Measurements from ENCODE around the gene UBE2E2. TPM values are rescaled to one million over a fixed set of nuclear protein-coding genes. Genes with fewer than 3 reads are reported as not detected.

UBE2E2 gene
- total and polyA plus RNA-seq, 3 experiments from 2014 or later = 0.86 to 8.0 (median 0.92) TPM

GRCh38 chr3:23259515-23259914 lies 56.4 kb downstream of the UBE2E2 start:
- H3K27ac Mint-ChIP-seq = no peak overlapping the region
- H3K27me3 Mint-ChIP-seq = no peaks in the 10 kb centered on the region
- H3K9me3 ChIP-seq (ENCODE audit: low read length) = no peaks in the 10 kb centered on the region
- POLR2A ChIA-PET = no interaction called here
- H3K36me3 ChIP-seq (ENCODE audit: insufficient read depth, low read length) = no peaks in the 10 kb centered on the region
- H3K4me3 ChIP-seq (ENCODE audit: low read length) = no peak overlapping the region
- H3K4me3 Mint-ChIP-seq = no peak overlapping the region
- H3K4me1 Mint-ChIP-seq = no peaks in the 10 kb centered on the region
- H3K36me3 Mint-ChIP-seq = no peaks in the 10 kb centered on the region
- no peaks in the 10 kb centered on the region for H3K27me3 ChIP-seq (ENCODE audit: insufficient read depth, low read length, poor library complexity, severe bottlenecking)
- no peak overlapping the region for H3K27ac ChIP-seq (ENCODE audit: low read depth, low read length)
- DNase-seq = no peak
- CTCF ChIA-PET = no interaction called here
- H3K4me1 ChIP-seq (ENCODE audit: insufficient read depth, low read length) = no peaks in the 10 kb centered on the region
- peaks cover 0 to 6% (median 0%) of the 10 kb centered on the region in 5 donors for H3K9me3 Mint-ChIP-seq

- peaks cover 0 to 1% of the 10 kb centered on the region in 2 donors for H3K27me3 Mint-ChIP-seq
- POLR2A ChIA-PET = no interaction called here
- H3K27ac Mint-ChIP-seq = no peak overlapping the region
- no peaks in the 10 kb centered on the region for H3K4me1 Mint-ChIP-seq
- Histone ChIP-seq H3K4me3 (ENCODE audit: low read length) (no peak overlapping the region), H3K27me3 (ENCODE audit: insufficient read depth, low read length, poor library complexity, severe bottlenecking) (no peaks in the 10 kb centered on the region), H3K36me3 (ENCODE audit: insufficient read depth, low read length) (no peaks in the 10 kb centered on the region), H3K9me3 (ENCODE audit: low read length) (no peaks in the 10 kb centered on the region), H3K27ac (ENCODE audit: low read depth, low read length) (no peak overlapping the region), H3K4me1 (ENCODE audit: insufficient read depth, low read length) (no peaks in the 10 kb centered on the region)
- CTCF ChIA-PET = no interaction called here
- no peak for DNase-seq
- H3K36me3 Mint-ChIP-seq = no peaks in the 10 kb centered on the region
- H3K4me3 Mint-ChIP-seq = no peak overlapping the region
- H3K9me3 Mint-ChIP-seq = peaks cover 0 to 9% (median 2%) of the 10 kb centered on the region in 5 donors
Observed at GRCh38 chr3:23262766-23263165, 59.6 kb downstream of the UBE2E2 start.

- ChIA-PET CTCF (no interaction called here), POLR2A (no interaction called here)
- Mint-ChIP-seq H3K27ac (no peak overlapping the region), H3K36me3 (no peaks in the 10 kb centered on the region), H3K4me3 (no peak overlapping the region), H3K4me1 (no peaks in the 10 kb centered on the region), H3K9me3 (peaks cover 0 to 6% (median 2%) of the 10 kb centered on the region in 5 donors), H3K27me3 (peaks cover 0 to 1% of the 10 kb centered on the region in 2 donors)
- Histone ChIP-seq H3K27ac (ENCODE audit: low read depth, low read length) (no peak overlapping the region), H3K4me1 (ENCODE audit: insufficient read depth, low read length) (no peaks in the 10 kb centered on the region), H3K27me3 (ENCODE audit: insufficient read depth, low read length, poor library complexity, severe bottlenecking) (no peaks in the 10 kb centered on the region), H3K36me3 (ENCODE audit: insufficient read depth, low read length) (no peaks in the 10 kb centered on the region), H3K9me3 (ENCODE audit: low read length) (no peaks in the 10 kb centered on the region), H3K4me3 (ENCODE audit: low read length) (no peak overlapping the region)
- DNase-seq = no peak
Observed at GRCh38 chr3:23263796-23264195, 60.7 kb downstream of the UBE2E2 start.

- no peak overlapping the region for H3K27ac ChIP-seq (ENCODE audit: low read depth, low read length)
- H3K4me1 ChIP-seq (ENCODE audit: insufficient read depth, low read length) = no peaks in the 10 kb centered on the region
- H3K4me1 Mint-ChIP-seq = no peaks in the 10 kb centered on the region
- no peaks in the 10 kb centered on the region for H3K36me3 ChIP-seq (ENCODE audit: insufficient read depth, low read length)
- H3K27me3 Mint-ChIP-seq = peaks cover 0 to 1% of the 10 kb centered on the region in 2 donors
- ChIA-PET CTCF (no interaction called here), POLR2A (no interaction called here)
- no peak overlapping the region for H3K4me3 Mint-ChIP-seq
- no peaks in the 10 kb centered on the region for H3K36me3 Mint-ChIP-seq
- DNase-seq = no peak
- no peaks in the 10 kb centered on the region for H3K9me3 ChIP-seq (ENCODE audit: low read length)
- H3K27me3 ChIP-seq (ENCODE audit: insufficient read depth, low read length, poor library complexity, severe bottlenecking) = no peaks in the 10 kb centered on the region
- H3K27ac Mint-ChIP-seq = no peak overlapping the region
- no peak overlapping the region for H3K4me3 ChIP-seq (ENCODE audit: low read length)
- H3K9me3 Mint-ChIP-seq = peaks cover 0 to 6% (median 2%) of the 10 kb centered on the region in 5 donors
Observed at GRCh38 chr3:23264413-23264812, 61.3 kb downstream of the UBE2E2 start.

- Histone ChIP-seq H3K27ac (ENCODE audit: low read depth, low read length) (no peak overlapping the region), H3K36me3 (ENCODE audit: insufficient read depth, low read length) (no peaks in the 10 kb centered on the region), H3K9me3 (ENCODE audit: low read length) (no peaks in the 10 kb centered on the region), H3K27me3 (ENCODE audit: insufficient read depth, low read length, poor library complexity, severe bottlenecking) (no peaks in the 10 kb centered on the region), H3K4me3 (ENCODE audit: low read length) (peak overlapping the region; percentile 21), H3K4me1 (ENCODE audit: insufficient read depth, low read length) (no peaks in the 10 kb centered on the region)
- Mint-ChIP-seq H3K4me1 (no peaks in the 10 kb centered on the region), H3K36me3 (peaks cover 0 to 1% (median 0%) of the 10 kb centered on the region in 3 donors), H3K4me3 (no peak overlapping the region), H3K9me3 (peaks cover 0 to 2% (median 0%) of the 10 kb centered on the region in 5 donors), H3K27ac (no peak overlapping the region), H3K27me3 (peaks cover 0 to 1% of the 10 kb centered on the region in 2 donors)
- no peak for DNase-seq
- POLR2A ChIA-PET = no interaction called here
- CTCF ChIA-PET = no interaction called here
Observed at GRCh38 chr3:23270423-23270822, 67.3 kb downstream of the UBE2E2 start.

GRCh38 chr3:23271876-23272741 lies 69.0 kb downstream of the UBE2E2 start:
- Mint-ChIP-seq H3K9me3 (peaks cover 0 to 2% (median 0%) of the 10 kb centered on the region in 5 donors), H3K4me1 (no peaks in the 10 kb centered on the region), H3K36me3 (peaks cover 0 to 1% (median 0%) of the 10 kb centered on the region in 3 donors), H3K27me3 (no peaks in the 10 kb centered on the region), H3K27ac (no peak overlapping the region), H3K4me3 (no peak overlapping the region)
- no peaks in the 10 kb centered on the region for H3K27me3 ChIP-seq (ENCODE audit: insufficient read depth, low read length, poor library complexity, severe bottlenecking)
- no peaks in the 10 kb centered on the region for H3K4me1 ChIP-seq (ENCODE audit: insufficient read depth, low read length)
- H3K36me3 ChIP-seq (ENCODE audit: insufficient read depth, low read length) = no peaks in the 10 kb centered on the region
- POLR2A ChIA-PET = no interaction called here
- CTCF ChIA-PET = no interaction called here
- no peak for DNase-seq
- H3K9me3 ChIP-seq (ENCODE audit: low read length) = no peaks in the 10 kb centered on the region
- H3K27ac ChIP-seq (ENCODE audit: low read depth, low read length) = no peak overlapping the region
- H3K4me3 ChIP-seq (ENCODE audit: low read length) = no peak overlapping the region

GRCh38 chr3:23272820-23273219 lies 69.7 kb downstream of the UBE2E2 start:
- H3K4me3 ChIP-seq (ENCODE audit: low read length) = no peak overlapping the region
- Mint-ChIP-seq H3K9me3 (no peaks in the 10 kb centered on the region), H3K4me3 (no peak overlapping the region), H3K4me1 (no peaks in the 10 kb centered on the region), H3K36me3 (peaks cover 0 to 1% (median 0%) of the 10 kb centered on the region in 3 donors), H3K27me3 (no peaks in the 10 kb centered on the region), H3K27ac (no peak overlapping the region)
- no peaks in the 10 kb centered on the region for H3K4me1 ChIP-seq (ENCODE audit: insufficient read depth, low read length)
- no peaks in the 10 kb centered on the region for H3K36me3 ChIP-seq (ENCODE audit: insufficient read depth, low read length)
- no peak for DNase-seq
- CTCF ChIA-PET = no interaction called here
- no peaks in the 10 kb centered on the region for H3K27me3 ChIP-seq (ENCODE audit: insufficient read depth, low read length, poor library complexity, severe bottlenecking)
- POLR2A ChIA-PET = no interaction called here
- no peak overlapping the region for H3K27ac ChIP-seq (ENCODE audit: low read depth, low read length)
- no peaks in the 10 kb centered on the region for H3K9me3 ChIP-seq (ENCODE audit: low read length)

- no peak overlapping the region for H3K27ac Mint-ChIP-seq
- no peaks in the 10 kb centered on the region for H3K4me1 ChIP-seq (ENCODE audit: insufficient read depth, low read length)
- H3K36me3 ChIP-seq (ENCODE audit: insufficient read depth, low read length) = no peaks in the 10 kb centered on the region
- H3K9me3 ChIP-seq (ENCODE audit: low read length) = no peaks in the 10 kb centered on the region
- no peak overlapping the region for H3K27ac ChIP-seq (ENCODE audit: low read depth, low read length)
- no peaks in the 10 kb centered on the region for H3K27me3 Mint-ChIP-seq
- H3K4me3 ChIP-seq (ENCODE audit: low read length) = no peak overlapping the region
- no peaks in the 10 kb centered on the region for H3K9me3 Mint-ChIP-seq
- no peak overlapping the region for H3K4me3 Mint-ChIP-seq
- no peak for DNase-seq
- H3K27me3 ChIP-seq (ENCODE audit: insufficient read depth, low read length, poor library complexity, severe bottlenecking) = no peaks in the 10 kb centered on the region
- H3K4me1 Mint-ChIP-seq = no peaks in the 10 kb centered on the region
- CTCF ChIA-PET = no interaction called here
- POLR2A ChIA-PET = no interaction called here
- H3K36me3 Mint-ChIP-seq = no peaks in the 10 kb centered on the region
Observed at GRCh38 chr3:23275061-23275460, 71.9 kb downstream of the UBE2E2 start.
